Activated T-cell treated with anti-CD3 and anti-CD28 coated beads, Interleukin-2, amount 50 U/mL, for 1 hour (primary cell): Measurements from ENCODE around the gene INPP4A.

Experiments used
- DNase-seq: peaks from one replicate; pipeline ENCODE4 v3.0.0-alpha.2; 2020

Gene INPP4A

GRCh38 chr2:98461498-98462049 lies 16.9 kb downstream of the INPP4A start:
- DNase-seq = peak; percentile 17

- DNase-seq = peak; percentile 20
Observed at GRCh38 chr2:98463081-98463481, 18.4 kb downstream of the INPP4A start.

GRCh38 chr2:98463551-98463971 lies 18.9 kb downstream of the INPP4A start:
- DNase-seq = peak; percentile 29

DNA sequence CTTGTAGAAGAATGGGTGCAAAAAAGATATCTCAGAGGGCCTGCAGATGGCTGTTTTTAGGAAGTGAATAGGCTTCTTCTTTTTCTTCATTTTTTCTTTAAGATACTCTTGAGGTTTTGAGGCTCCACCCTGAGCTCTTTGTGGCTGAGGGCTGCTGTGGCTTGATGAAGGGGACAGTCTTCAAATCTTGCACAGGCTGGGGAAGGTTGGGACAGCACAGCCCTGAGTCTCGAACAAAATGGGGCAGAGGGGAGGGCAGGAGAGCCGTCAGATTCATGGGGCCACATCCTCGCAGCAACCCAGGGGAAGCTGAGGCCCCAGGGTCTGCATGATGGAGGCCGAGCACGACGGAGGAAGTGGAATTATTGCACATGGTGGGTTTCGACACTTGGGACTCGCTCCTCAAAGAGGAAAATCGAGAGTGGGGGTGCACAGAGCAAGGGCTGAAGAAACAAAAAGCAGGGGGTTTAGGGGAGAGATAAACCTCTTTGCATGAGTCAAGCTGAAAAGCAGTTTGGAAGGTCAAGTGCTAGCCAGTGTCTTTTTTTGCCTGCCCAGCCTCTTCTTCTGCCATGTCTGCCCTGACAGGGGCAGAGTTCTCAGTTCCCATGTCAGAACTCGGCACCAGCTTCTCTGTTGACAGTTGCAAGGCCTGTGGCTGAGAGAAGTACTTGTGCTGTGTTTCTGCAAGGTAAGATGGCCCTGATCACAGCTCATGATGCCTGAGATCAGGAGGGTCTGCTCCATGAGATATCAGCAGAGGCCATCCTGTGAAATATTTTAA lies 19.5 kb downstream of the INPP4A start:
- DNase-seq = peak; percentile 42

GRCh38 chr2:98464772-98465310 lies 20.2 kb downstream of the INPP4A start:
- DNase-seq = peak; percentile 26

GRCh38 chr2:98465456-98466226 lies 21.0 kb downstream of the INPP4A start:
- peak; percentile 84 for DNase-seq

DNA sequence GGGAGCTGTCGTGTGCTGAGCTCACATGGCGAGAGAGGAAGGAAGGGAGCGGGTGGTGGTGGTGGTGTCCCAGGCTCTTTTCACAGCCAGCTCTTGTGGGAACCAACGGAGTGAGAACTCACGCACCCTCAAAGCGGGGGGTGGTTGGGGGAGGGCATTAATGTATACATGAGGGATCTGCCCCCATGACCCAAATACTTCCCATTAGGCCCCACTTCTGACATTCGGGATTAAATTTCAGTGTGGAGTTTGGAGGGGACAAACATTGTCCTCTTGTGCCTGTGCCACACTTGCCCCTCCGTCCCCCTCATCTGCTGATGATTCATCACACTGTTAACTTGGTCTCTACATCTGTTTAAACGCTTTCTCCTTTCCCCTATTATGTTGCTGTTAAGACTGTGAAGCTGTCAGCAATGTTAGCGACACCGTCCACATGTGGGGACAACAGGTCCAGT lies 22.5 kb downstream of the INPP4A start:
- peak; percentile 32 for DNase-seq

DNA sequence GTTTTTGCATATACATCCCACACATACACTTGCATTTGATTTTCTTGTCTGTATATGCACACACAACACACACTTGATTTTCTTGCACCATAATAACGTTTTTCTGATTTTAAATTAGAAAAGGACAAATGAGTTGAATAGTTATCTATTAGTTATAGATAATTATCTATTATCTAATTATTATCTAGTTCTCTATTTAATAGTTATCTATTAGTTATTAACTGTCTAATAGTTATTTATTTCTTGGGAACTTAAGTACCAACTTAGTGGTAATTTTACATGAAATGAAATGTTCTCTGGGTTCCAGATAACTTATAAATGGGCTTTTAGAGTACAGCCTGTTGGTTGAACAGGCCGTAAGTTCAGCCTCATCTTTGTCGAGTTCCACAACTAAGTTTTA lies 23.0 kb downstream of the INPP4A start:
- no peak for DNase-seq

GRCh38 chr2:98468621-98469236 lies 24.1 kb downstream of the INPP4A start:
- DNase-seq = peak; percentile 32

DNA sequence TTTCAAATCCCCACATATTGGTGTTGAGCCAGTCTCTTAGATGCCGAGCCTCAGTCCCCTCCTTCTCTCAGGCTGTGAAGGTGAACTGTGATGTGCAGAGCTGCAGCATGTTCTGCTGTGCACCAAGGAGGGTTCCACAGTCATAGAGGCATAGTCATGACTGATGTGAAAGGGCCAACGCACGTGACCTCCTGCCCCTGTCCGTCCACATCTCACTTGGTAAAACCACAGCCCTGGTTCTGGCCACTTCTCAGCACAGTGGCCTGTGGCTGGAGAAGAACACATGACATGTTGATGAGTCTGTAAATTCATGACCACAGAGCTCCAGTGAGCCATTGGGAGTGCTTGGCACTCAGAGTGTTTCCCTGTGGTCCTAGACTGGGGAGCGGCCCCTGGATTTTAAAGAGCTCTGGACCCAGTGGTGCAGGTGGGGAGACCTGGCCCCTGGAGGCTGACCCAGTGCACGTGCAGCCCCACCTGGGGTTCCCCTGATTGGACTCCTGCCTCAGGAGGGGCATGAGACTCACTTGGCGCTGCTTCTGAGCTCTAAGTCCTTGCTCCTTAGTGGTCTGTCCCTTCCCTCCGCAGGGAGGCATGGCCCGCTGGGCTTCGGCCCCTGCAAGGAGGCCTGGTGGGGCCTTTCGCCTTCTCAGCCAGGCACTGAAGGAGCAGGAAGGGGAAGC lies 25.3 kb downstream of the INPP4A start:
- DNase-seq = peak; percentile 12

GRCh38 chr2:98470851-98471255 lies 26.2 kb downstream of the INPP4A start:
- no peak for DNase-seq

GRCh38 chr2:98471402-98472131 lies 26.9 kb downstream of the INPP4A start:
- peak; percentile 15 for DNase-seq

DNA sequence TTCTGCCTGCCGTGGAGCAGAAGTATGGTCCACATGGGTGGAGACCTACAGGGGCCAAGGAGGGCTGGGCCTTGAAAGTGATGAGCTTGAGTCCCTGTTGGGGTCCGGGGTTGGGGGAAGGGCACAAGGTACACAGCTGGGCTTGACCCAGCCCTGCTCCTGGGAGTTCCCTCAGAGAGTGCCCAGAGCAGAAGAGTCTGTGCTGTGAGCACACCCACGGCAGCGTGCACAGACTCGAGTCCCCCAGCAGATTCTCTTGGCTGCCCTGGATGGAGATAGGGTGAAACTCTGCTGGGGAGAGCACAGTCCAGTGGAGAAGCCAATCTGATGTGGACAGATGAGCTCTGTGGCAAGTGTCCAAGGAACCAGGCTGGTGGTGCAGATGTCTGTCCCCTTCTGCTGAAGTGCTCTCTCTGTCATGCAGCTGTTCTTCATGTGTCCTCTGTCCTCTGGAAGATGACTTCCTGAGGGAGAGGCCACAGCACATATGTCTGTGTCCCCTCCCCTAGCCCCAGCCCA lies 27.5 kb downstream of the INPP4A start:
- DNase-seq = peak; percentile 15

- DNase-seq = peak; percentile 13
Observed at GRCh38 chr2:98472961-98473746, 28.5 kb downstream of the INPP4A start.

- DNase-seq = peak; percentile 16
Observed at GRCh38 chr2:98473995-98474780, 29.5 kb downstream of the INPP4A start.

- DNase-seq = no peak
Observed at GRCh38 chr2:98474979-98475632, 30.4 kb downstream of the INPP4A start.

GRCh38 chr2:98476192-98476868 lies 31.7 kb downstream of the INPP4A start:
- DNase-seq = peak; percentile 15

GRCh38 chr2:98477036-98477435 lies 32.4 kb downstream of the INPP4A start:
- DNase-seq = peak; percentile 16
